ENCODE results near the gene PHIP.
"Not testable (repeated sequence)": the region's sequence is repeated elsewhere in the genome, so short reads cannot be mapped to it uniquely, and the experiment has no call there.

PHIP gene

GRCh38 chr6:78910591-78911171, 167.4 kb downstream of the PHIP start:
- Histone ChIP-seq H3K4me1 (ENCODE audit: control insufficient read depth, insufficient read depth, low read length) (0 out of 2 replicates have a peak, but pooled peaks cover 2% of the 10 kb centered on the region), H3K4me3 (ENCODE audit: low read length) (peak overlapping the region; percentile 41; the same call in 1 of the 2 replicates), H3K27me3 (ENCODE audit: control insufficient read depth, insufficient read depth, low read length) (no peaks in the 10 kb centered on the region), H3K9me3 (ENCODE audit: control insufficient read depth, insufficient read depth, low read length) (no peaks in the 10 kb centered on the region), H3K27ac (ENCODE audit: low read length) (no peak overlapping the region), H3K36me3 (ENCODE audit: control insufficient read depth, insufficient read depth, low read length) (no peaks in the 10 kb centered on the region)
- WGBS (ENCODE audit: insufficient coverage, insufficient read length) = no CpG with 5 or more reads among the region's 49 CpGs
- DNase-seq (ENCODE audit: low read depth, low spot score) = peak; percentile 41

GRCh38 chr6:78910010-78910409, 168.0 kb downstream of the PHIP start:
- H3K27me3 ChIP-seq (ENCODE audit: control insufficient read depth, insufficient read depth, low read length) = no peaks in the 10 kb centered on the region
- no CpG with 5 or more reads among the region's 10 CpGs for WGBS (ENCODE audit: insufficient coverage, insufficient read length)
- no peaks in the 10 kb centered on the region for H3K9me3 ChIP-seq (ENCODE audit: control insufficient read depth, insufficient read depth, low read length)
- 0 out of 2 replicates have a peak, but pooled peaks cover 2% of the 10 kb centered on the region for H3K4me1 ChIP-seq (ENCODE audit: control insufficient read depth, insufficient read depth, low read length)
- H3K27ac ChIP-seq (ENCODE audit: low read length) = no peak overlapping the region
- no peak for DNase-seq (ENCODE audit: low read depth, low spot score)
- no peaks in the 10 kb centered on the region for H3K36me3 ChIP-seq (ENCODE audit: control insufficient read depth, insufficient read depth, low read length)
- H3K4me3 ChIP-seq (ENCODE audit: low read length) = no peak overlapping the region

- no peaks in the 10 kb centered on the region for H3K9me3 ChIP-seq (ENCODE audit: control insufficient read depth, insufficient read depth, low read length)
- no peak for DNase-seq (ENCODE audit: low read depth, low spot score)
- no peak overlapping the region for H3K27ac ChIP-seq (ENCODE audit: low read length)
- no peak overlapping the region for H3K4me3 ChIP-seq (ENCODE audit: low read length)
- H3K4me1 ChIP-seq (ENCODE audit: control insufficient read depth, insufficient read depth, low read length) = 0 out of 2 replicates have a peak, but pooled peaks cover 2% of the 10 kb centered on the region
- no peaks in the 10 kb centered on the region for H3K27me3 ChIP-seq (ENCODE audit: control insufficient read depth, insufficient read depth, low read length)
- no CpG with 5 or more reads among the region's 3 CpGs for WGBS (ENCODE audit: insufficient coverage, insufficient read length)
- no peaks in the 10 kb centered on the region for H3K36me3 ChIP-seq (ENCODE audit: control insufficient read depth, insufficient read depth, low read length)
Observed at GRCh38 chr6:78909391-78909790, 168.7 kb downstream of the PHIP start.

GRCh38 chr6:78908621-78909020, 169.4 kb downstream of the PHIP start:
- H3K9me3 ChIP-seq (ENCODE audit: control insufficient read depth, insufficient read depth, low read length) = no peaks in the 10 kb centered on the region

GRCh38 chr6:78896227-78896626, 181.8 kb downstream of the PHIP start:
- no peak for DNase-seq (ENCODE audit: low read depth, low spot score)
- no peaks in the 10 kb centered on the region for H3K9me3 ChIP-seq (ENCODE audit: control insufficient read depth, insufficient read depth, low read length)
- H3K4me3 ChIP-seq (ENCODE audit: low read length) = no peak overlapping the region
- H3K36me3 ChIP-seq (ENCODE audit: control insufficient read depth, insufficient read depth, low read length) = no peaks in the 10 kb centered on the region
- H3K27ac ChIP-seq (ENCODE audit: low read length) = no peak overlapping the region
- no peaks in the 10 kb centered on the region for H3K4me1 ChIP-seq (ENCODE audit: control insufficient read depth, insufficient read depth, low read length)
- H3K27me3 ChIP-seq (ENCODE audit: control insufficient read depth, insufficient read depth, low read length) = no peaks in the 10 kb centered on the region
- WGBS (ENCODE audit: insufficient coverage, insufficient read length) = 100% methylated on average over 1 of the region's 2 CpGs

More at GRCh38 chr6:78908621-78909020, 169.4 kb downstream of the PHIP start:
- Histone ChIP-seq H3K4me3 (ENCODE audit: low read length) (no peak overlapping the region), H3K27me3 (ENCODE audit: control insufficient read depth, insufficient read depth, low read length) (no peaks in the 10 kb centered on the region), H3K27ac (ENCODE audit: low read length) (no peak overlapping the region), H3K36me3 (ENCODE audit: control insufficient read depth, insufficient read depth, low read length) (no peaks in the 10 kb centered on the region), H3K4me1 (ENCODE audit: control insufficient read depth, insufficient read depth, low read length) (0 out of 2 replicates have a peak, but pooled peaks cover 2% of the 10 kb centered on the region)
- no CpG with 5 or more reads among the region's 2 CpGs for WGBS (ENCODE audit: insufficient coverage, insufficient read length)
- no peak for DNase-seq (ENCODE audit: low read depth, low spot score)

GRCh38 chr6:78889901-78890300, 188.2 kb downstream of the PHIP start:
- H3K4me1 ChIP-seq (ENCODE audit: control insufficient read depth, insufficient read depth, low read length); DNase-seq (ENCODE audit: low read depth, low spot score); H3K4me3 ChIP-seq (ENCODE audit: low read length); H3K36me3 ChIP-seq (ENCODE audit: control insufficient read depth, insufficient read depth, low read length); H3K9me3 ChIP-seq (ENCODE audit: control insufficient read depth, insufficient read depth, low read length); H3K27ac ChIP-seq (ENCODE audit: low read length); H3K27me3 ChIP-seq (ENCODE audit: control insufficient read depth, insufficient read depth, low read length): not testable (repeated sequence)
- no CpG with 5 or more reads among the region's 5 CpGs for WGBS (ENCODE audit: insufficient coverage, insufficient read length)

Measured in iPS DF 6.9 (cell line).